ENCODE results near the gene ZNF383.
"Not testable (repeated sequence)": the region's sequence is repeated elsewhere in the genome, so short reads cannot be mapped to it uniquely, and the experiment has no call there.

Gene ZNF383

DNA sequence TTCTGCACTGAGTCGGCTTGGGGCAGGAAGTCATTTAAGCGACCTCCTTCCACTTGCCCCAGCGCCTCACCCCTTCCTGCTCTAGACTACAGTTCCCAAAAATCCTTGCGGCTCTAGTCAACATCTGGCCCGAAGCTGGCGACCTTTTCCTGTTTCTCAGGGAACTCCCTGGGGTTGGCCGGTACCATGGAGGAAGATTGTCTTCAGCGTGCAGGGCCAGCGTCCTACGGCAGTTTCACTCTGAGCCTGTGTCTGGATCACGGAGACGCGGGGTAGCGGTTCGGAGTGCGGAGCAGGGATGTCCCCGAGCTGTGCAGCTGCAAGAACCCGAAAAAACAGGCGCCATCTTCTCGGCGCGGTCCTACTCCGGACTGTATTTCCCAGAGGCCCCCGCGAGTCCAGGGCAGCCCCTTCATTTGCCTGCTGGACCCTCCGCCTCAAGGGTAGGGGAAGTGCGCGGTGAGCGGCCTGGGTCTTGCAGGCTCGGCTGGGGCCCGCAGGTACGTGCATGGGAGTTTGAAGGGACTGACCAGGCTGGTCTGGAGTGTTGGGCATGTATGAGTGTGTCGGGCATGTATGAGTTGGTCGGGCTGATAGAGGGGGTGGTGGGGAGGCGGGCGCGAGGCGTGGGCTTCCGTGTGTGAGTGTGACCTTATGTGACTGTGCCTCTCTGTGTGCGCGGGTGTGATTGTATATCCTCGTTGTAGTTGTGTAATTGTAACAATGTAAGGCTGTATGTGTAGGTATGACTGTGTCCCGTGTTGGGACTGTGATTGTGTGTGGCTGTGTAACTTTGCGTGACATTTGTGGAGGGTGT lies at the start of gene ZNF383:
TSS of gene ZNF383 (plus strand) at position 440 of the 817 bp plus-strand sequence. CDS start 12,240 bp downstream, outside the sequence.
- peak; percentile 87 for DNase-seq (ENCODE audit: insufficient read length, low spot score)
- FAIRE-seq, result peak; percentile 69

DNA sequence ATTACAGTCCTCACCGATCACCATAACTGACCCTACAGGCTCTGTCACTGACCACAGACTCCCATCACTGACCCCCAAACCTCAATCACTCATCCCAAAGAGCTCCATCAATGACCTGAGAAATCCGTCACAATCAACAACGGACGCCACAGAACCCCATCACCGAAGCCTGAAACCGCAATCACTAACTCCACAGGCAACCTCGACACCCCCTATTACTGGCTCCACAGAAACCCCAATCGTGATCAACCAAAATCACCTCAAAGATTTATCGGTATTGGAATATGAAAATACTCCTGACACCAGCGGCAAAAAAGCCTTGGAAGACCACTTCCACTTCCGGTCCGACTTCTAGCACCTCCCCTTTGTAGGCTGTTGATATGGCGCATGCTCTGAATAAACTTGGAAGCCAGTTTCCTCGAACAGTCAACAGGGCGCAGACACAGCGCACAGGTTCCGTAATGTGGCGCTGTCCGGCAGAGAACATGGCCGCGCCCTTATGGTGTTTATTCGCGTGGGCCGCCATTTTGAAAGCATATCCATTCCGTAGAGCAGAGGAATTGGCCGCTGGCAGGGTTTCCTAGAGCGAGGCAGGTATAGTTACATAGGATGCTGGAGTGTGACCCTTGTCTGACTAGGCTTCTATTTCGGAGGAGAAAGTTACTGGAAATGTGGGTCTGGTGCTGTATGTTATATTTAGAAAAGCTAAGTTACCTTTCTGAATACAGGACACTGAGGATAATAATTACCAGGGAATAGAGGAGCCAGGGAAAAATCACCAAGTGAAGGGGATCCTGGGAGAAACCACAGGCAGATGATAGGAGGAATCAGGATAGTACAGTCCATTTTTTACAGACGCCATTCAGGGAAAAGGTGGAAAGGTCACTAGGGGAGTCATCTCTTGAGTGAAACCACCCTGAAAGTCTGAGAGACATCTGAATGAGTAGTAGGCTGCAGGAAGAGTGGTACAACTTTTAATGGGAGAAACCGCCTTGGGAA lies 45.3 kb upstream of the ZNF383 start, which contains the start of gene ZNF585A:
TSS of gene ZNF585A (minus strand) at position 328 of the 999 bp plus-strand sequence. CDS start 2,785 bp downstream, outside the sequence.
- FAIRE-seq (peak; percentile 96), DNase-seq (ENCODE audit: insufficient read length, low spot score) (peak; percentile 84)

- not testable (repeated sequence) for DNase-seq (ENCODE audit: insufficient read length, low spot score); FAIRE-seq
Observed at GRCh38 chr19:37186071-37186470, 31.9 kb upstream of the ZNF383 start.

DNA sequence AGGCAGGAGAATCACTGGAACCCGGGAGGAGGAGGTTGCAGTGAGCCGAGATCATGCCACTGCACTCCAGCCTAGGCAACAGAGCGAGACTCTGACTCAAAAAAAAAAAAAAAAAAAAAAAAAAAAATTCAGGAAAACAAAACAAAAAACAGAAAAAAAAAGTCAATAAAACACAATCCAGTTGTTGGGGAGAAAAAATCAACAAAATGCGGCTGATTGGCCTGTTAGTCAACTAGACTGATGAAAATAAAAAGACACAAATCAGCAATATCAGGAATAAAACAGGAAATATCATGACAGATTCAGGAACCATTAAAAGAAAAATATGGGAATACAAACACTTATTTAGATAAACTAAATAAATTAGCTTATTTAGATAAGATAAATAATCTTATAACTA lies 22.8 kb upstream of the ZNF383 start:
- not testable (repeated sequence) for DNase-seq (ENCODE audit: insufficient read length, low spot score); FAIRE-seq

- DNase-seq (ENCODE audit: insufficient read length, low spot score); FAIRE-seq: not testable (repeated sequence)
Observed at GRCh38 chr19:37197115-37197514, 20.9 kb upstream of the ZNF383 start.

GRCh38 chr19:37197768-37198167 lies 20.2 kb upstream of the ZNF383 start:
- DNase-seq (ENCODE audit: insufficient read length, low spot score) (no peak), FAIRE-seq (no peak)

DNA sequence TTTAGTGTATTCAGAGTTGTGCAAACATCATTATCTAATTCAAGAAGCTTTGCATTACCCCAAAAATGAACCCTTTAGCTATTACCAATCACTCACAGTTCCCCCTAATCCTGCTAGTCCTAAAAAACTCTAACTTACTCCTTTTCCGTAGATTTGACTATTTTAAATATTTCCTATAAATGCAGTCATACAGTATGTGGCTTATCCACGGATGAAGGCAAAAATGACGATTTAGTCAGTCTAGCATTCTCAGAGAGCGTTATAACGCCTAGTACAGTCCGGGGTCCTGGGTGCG lies 587 bp upstream of the ZNF383 start:
- no peak for FAIRE-seq
- DNase-seq (ENCODE audit: insufficient read length, low spot score), result no peak

- peak; percentile 20 for FAIRE-seq
- no peak for DNase-seq (ENCODE audit: insufficient read length, low spot score)
Observed at GRCh38 chr19:37218592-37218935, 550 bp downstream of the ZNF383 start.

DNA sequence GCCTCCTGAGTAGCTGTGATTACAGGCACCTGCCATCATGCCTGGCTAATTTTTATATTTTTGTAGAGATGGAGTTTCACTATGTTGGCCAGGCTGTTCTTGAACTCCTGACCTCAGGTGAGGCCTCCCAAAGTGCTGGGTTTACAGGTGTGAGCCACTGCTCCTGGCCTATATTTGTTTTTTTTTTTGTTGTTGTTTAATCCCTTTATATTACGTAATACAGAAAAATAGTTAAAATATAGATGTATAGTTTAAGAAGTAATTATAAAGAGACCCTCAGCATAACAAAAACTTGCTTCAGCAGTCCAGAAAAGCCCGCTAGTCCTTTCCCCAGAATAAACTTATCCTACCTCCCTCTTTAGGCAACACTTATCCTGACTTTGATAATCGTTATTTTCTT lies 2.4 kb downstream of the ZNF383 start:
- DNase-seq (ENCODE audit: insufficient read length, low spot score) (no peak), FAIRE-seq (no peak)

DNA sequence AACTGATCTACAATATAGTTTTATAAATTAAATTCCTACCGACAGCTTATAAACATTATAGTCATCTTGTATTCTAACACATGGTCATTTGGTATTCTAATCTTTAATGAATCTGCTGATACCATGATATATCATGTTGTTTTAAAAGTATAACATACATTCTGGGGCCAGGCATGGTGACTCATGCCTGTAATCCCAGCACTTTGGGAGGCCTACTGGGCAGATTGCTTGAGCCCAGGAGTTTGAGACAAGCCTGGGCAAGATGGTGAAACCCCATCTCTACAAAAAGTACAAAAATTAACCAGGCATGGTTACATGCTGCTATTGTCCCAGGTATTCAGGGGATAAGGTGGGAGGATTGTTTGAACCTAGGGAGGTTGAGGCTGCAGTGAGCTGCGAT lies 3.1 kb downstream of the ZNF383 start:
- no peak for FAIRE-seq
- no peak for DNase-seq (ENCODE audit: insufficient read length, low spot score)

DNA sequence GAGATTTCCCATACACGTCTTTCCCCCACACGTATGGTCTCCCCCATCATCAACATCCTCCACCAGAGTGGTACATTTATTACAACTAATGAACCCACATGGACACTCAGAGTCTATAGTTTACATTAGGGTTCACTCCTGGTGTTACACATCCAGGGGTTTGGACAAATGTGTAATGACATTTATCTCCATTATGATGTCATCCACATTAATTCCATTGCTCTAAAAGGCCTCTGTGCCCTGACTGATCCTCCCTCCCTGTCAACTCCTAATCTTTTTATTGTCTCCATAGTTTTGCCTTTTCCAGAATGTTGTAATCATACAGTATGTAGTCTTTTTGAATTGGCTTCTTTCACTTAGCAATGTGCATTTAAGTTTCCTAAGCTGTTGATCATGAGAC lies 8.2 kb downstream of the ZNF383 start:
- DNase-seq (ENCODE audit: insufficient read length, low spot score) (no peak), FAIRE-seq (no peak)

- DNase-seq (ENCODE audit: insufficient read length, low spot score) (no peak), FAIRE-seq (no peak)
Observed at GRCh38 chr19:37227996-37228395, 10.0 kb downstream of the ZNF383 start.

DNA sequence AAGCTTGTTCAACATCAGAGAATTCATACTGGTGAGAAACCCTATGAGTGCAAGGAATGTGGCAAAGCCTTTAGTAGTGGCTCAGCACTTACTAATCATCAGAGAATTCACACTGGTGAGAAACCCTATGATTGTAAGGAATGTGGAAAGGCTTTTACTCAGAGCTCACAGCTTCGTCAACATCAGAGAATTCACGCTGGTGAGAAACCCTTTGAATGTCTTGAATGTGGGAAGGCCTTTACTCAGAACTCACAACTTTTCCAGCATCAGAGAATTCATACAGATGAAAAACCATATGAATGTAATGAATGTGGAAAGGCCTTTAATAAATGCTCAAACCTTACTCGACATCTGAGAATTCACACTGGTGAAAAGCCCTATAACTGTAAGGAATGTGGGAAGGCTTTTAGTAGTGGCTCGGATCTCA lies 25.2 kb downstream of the ZNF383 start:
- no peak for FAIRE-seq

DNA sequence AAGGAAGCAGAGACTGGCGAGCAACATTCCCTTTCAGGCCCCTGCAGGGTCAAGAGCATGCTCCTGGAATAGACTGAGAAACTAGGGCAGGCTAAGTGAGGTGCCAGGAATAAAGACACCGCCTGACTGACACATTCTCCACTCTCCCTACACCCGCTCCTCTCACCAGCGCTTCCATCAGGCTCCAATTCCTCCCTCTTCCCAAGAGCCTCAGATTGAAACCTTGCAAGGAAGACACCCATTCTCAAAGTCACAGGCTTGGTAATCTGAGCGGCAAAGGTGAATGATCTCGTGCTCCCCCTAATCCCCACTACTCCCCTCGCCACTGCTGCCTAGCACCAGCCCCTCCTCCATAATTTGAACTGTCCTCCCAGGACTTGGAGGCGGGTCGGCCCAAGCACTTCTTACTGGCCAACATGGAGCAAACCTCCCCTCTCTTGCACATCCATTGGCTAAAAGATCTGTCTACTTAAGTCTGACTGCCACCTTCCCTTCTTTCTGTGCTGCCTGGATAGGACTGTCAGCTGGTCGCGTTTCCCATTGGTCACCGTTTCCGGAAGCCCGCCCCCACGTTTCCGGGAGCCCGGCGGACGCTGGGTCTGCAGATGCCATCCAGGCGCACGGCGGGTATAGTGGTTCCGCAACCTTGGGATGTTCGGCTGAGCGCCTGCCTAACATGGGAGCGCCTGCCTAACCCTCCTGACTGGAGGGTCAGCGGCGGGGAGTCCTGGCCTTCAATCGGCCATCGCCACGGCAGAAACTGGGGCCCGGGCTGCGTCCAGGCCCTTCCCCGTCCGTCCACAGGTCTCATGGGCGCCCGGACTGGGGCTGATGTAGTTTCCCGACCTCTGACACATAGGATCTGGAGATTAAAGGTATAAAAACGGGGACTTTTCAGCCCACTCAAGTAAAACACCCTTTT lies 33.6 kb downstream of the ZNF383 start:
- FAIRE-seq (peak; percentile 89), DNase-seq (ENCODE audit: insufficient read length, low spot score) (peak; percentile 89)

More for the DNA sequence above, 25.2 kb downstream of the ZNF383 start:
- DNase-seq (ENCODE audit: insufficient read length, low spot score), result no peak

DNA sequence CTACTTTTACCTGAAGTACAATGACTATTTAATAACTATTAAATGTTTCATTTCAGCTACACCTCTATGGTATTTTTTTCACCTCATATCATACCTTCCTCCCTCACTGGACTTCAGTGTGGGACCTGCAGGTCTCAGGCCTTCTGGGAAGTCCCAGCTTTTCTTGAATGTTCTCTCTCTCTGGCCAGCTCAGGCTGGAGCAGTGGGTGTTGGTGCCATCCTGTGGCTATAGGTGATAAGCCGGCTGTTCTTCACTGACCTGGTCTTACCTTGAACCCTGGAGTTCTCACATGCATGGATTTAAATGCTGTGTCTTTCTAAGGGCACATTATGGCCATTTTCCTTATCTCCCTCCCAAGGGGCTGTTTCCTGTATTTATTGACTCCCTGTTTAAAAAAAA lies 45.0 kb downstream of the ZNF383 start:
- DNase-seq (ENCODE audit: insufficient read length, low spot score); FAIRE-seq: not testable (repeated sequence)

DNA sequence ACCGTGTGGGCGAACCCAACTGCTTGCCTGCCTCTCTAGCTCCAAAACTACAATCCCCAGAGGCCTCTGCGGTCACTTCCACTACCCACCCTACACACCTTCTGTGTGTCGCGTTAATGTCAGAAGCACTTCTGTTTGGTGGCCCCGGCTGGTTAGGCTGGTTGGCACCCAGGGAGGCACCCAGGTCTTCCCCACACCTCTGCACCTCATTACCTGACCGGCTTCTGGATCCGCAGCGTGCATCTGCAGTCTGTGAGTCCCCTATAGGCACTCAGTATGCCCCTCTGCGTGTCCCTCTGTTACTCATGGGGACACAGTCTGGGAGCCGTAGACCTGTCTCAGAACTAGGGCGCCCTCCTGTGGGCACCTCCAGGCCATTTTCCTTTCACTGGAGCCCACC lies 49.0 kb downstream of the ZNF383 start:
- FAIRE-seq; DNase-seq (ENCODE audit: insufficient read length, low spot score): not testable (repeated sequence)

- DNase-seq (ENCODE audit: insufficient read length, low spot score); FAIRE-seq: not testable (repeated sequence)
Observed at GRCh38 chr19:37267755-37268154, 49.7 kb downstream of the ZNF383 start.

DNA sequence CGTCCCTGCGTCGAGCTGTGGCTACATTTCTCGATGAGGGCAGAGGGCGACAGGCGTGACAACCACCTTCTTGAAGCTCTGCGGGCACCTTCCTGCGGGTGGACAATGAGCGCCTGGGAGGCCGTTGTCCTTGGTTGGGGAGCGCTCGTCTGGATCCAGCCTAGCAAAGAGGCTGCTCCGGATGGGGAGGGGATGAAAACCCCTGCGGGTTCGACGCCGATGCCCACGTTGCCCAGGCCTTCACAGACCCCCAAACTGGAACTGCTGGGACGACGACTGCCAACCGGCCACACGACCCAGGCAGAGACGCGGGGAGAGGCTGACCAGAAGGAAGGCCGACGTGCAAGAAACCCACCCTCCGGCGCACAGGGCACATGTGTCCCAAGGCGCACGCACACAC lies 62.6 kb downstream of the ZNF383 start:
- not testable (repeated sequence) for DNase-seq (ENCODE audit: insufficient read length, low spot score); FAIRE-seq

DNA sequence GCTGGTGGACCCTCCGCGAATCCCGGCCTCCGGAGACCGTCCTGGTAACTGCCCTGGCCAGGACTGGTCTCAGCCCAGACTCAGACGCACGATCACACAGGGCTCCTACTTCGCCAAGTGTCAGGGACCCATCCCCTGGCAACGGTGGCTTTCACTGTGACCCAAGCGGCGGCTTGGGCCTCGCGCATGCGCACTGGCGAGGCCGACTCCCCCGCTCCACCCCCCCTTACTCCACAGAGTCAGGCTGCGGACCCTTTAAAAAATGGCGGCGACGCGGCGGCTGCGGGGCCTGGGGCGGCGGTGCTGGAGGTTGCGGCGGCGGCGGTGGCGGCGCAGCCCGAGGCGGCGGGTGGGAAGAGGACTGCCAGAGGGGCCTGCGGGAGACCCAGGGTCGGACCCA lies 66.0 kb downstream of the ZNF383 start:
- FAIRE-seq; DNase-seq (ENCODE audit: insufficient read length, low spot score): not testable (repeated sequence)

GRCh38 chr19:37289229-37289628 lies 71.2 kb downstream of the ZNF383 start:
- DNase-seq (ENCODE audit: insufficient read length, low spot score); FAIRE-seq: not testable (repeated sequence)
